ENCODE results near the gene IP6K3.

IP6K3 gene

GRCh38 chr6:33675968-33676367 is 70.7 kb downstream of the IP6K3 start:
- Mint-ChIP-seq H3K9me3 (no peaks in the 10 kb centered on the region), H3K4me1 (no peaks in the 10 kb centered on the region), H3K36me3 (ENCODE audit: low read depth) (peaks cover 38% of the 10 kb centered on the region), H3K27ac (no peak overlapping the region), H3K4me3 (no peak overlapping the region), H3K27me3 (no peaks in the 10 kb centered on the region)
- DNase-seq (no peak), ATAC-seq (no peak)

- H3K27ac Mint-ChIP-seq = no peak overlapping the region
- H3K36me3 Mint-ChIP-seq (ENCODE audit: low read depth) = peaks cover 32% of the 10 kb centered on the region
- no peaks in the 10 kb centered on the region for H3K4me1 Mint-ChIP-seq
- H3K4me3 Mint-ChIP-seq = no peak overlapping the region
- H3K9me3 Mint-ChIP-seq = no peaks in the 10 kb centered on the region
- ATAC-seq (no peak), DNase-seq (no peak)
- no peaks in the 10 kb centered on the region for H3K27me3 Mint-ChIP-seq
These were observed 72.9 kb downstream of the IP6K3 start for GRCh38 chr6:33673851-33674250.

GRCh38 chr6:33672808-33673207 is 73.9 kb downstream of the IP6K3 start:
- Mint-ChIP-seq H3K27ac (no peak overlapping the region), H3K27me3 (no peaks in the 10 kb centered on the region), H3K4me1 (no peaks in the 10 kb centered on the region), H3K36me3 (ENCODE audit: low read depth) (peaks cover 34% of the 10 kb centered on the region), H3K4me3 (no peak overlapping the region), H3K9me3 (no peaks in the 10 kb centered on the region)
- ATAC-seq (no peak), DNase-seq (no peak)

GRCh38 chr6:33671744-33672072 is 75.0 kb downstream of the IP6K3 start:
- no peak for DNase-seq
- Mint-ChIP-seq H3K9me3 (no peaks in the 10 kb centered on the region), H3K27me3 (no peaks in the 10 kb centered on the region), H3K36me3 (ENCODE audit: low read depth) (peaks cover 32% of the 10 kb centered on the region), H3K4me1 (no peaks in the 10 kb centered on the region), H3K27ac (no peak overlapping the region), H3K4me3 (no peak overlapping the region)
- no peak for ATAC-seq
